Brain pericyte (primary cell): ENCODE measurements around the gene GNAZ.

Experiments used
- DNase-seq: peaks from one replicate; pipeline ENCODE4 v3.0.0-alpha.2; 2012; ENCODE audit warnings: low read depth, low spot score

GNAZ gene

DNA sequence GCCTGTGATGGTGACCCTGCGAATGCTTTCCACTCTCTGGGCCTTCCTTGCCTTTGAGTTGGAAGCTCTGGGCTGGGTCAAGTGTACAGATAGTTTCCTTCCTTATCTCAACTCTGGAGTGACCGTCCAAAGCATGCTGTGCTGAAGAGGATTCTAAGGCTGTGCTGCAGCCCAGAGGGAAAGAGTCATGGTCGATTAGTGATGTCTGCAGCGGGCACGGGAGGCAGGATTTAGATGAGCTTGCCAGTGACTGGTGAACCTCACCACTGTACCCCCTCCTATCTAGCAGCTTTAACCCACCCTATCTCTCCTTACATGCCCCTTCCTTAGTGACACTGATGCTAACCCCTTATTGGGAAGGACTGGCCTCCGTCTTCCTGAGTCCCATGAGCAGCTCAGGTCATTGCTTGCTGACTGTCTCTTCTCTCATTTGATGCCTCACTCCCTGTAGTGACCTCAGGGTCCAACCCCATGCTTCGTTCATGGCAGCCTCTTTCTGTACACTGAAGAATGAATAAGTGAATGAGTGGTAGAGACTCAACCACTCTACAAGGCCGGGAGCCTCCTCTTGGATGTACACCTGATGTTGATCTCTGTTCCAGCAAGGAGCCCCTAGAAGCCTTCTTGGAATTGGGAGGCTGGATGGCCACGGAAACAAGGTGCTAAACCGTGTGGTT lies 6.7 kb downstream of the GNAZ start:
- DNase-seq = no peak

DNA sequence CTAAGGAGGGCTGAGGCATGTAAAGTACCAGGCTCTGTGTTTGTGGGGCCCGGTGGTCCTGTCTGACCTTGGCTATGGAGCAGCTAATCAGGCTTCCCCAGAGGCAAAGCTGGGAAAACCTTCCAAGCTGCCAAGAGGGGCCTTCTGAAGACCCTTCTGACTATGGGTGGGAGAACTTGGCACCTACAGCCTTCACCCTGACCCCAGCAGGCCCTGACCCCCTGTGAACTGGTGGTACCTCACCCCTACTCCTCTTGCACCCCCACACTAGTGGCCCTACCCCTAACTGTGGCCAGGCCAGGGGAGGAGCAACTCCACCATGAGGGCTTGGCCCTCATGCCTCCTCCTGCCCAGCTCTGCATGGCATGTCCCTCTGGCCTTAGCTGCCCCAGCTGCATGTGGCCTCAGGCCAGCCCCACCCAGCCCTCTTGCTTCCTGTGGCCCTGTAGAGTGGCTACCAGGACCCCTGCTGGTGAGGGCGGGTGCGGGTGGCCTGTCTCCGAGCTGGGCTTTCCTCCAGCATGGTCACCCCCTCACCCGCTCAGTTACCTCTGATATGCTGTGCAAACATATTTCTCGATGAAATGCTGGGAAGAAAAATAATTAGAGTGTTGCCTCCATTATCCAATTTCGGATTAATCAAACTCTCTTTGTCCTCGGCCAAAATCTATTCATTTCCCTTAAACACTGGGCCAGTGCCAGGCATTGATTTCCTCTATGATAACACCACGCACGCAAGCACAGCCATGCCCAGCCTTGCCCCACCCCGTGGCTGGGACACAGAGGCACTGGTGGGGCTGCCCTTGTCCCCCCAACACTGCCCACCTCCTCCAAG lies 7.5 kb downstream of the GNAZ start:
- DNase-seq = no peak

DNA sequence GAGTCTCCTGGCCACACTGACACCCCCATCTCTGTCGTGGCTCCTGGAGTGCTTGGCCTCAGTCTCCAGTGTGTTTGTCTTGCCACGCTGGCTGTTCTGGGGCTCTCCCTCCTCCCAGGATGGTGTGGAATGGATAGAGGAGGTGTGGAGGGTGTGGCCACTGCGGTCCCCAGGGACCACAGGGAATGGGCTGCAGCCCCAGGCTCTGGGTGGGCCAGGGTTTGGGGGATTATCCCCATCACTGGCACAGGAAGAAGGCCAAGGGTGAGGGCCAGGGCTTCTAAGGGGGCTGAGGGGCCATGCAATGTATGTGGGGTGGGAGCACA lies 8.1 kb downstream of the GNAZ start:
- DNase-seq = no peak

DNA sequence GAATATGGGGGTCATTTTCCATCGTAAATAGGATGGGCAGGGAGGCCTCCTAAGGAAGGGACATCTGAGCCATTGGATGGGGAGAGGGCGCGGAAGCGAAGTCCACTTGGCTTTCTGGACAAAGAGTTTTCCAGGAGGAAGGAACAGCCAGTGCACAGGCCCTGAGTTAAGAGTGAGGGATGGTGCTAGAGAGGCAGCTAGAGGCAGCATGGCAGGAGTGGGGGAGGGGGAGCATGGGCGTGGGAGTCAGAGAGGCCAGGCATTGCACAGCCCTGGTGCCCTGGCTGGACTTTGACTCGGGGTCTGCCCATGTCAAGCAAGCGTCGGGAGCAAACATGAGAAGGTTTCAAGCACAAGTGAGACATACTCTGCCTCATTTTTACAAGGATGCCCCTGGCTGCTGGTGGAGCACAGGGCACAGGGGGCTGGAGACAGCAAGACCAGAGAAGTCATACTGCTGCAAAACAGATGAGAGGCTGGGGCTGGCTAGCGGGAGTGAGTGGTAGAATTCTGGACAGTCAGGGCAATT lies 9.0 kb downstream of the GNAZ start:
- DNase-seq = no peak

DNA sequence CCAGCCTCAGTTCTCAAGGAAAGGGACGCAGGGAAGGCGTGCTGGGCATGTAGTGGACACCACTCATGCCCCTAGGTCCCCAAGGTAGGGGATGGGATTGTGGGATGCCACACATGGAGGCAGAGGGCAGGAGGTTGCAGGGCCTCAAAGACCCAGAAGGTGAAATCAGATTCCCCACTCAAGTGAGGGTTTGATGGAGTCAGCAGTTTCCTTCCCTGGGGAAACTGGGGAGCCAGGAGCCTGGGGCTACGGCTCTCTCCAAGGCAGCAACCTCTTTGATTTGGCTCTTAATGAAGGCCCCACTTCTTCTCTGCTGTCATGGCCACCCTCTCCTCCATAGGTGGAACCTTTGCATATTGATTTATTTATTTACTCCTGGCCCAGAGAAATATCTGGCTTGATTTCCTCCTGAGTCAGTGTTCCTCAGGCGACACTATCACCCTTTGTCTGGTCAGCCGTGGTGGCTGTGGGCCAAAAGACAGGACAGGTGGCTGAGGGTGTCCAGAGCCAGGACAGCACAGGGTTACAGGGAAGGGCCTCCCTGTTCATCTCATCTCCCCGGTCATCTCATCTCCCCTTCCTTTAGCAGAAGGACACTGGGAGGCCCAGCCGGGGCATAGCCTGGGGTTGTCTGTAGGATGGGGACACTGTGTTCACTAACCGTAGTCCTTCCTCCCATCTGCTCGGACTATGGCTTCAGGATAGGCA lies 9.6 kb downstream of the GNAZ start:
- DNase-seq = no peak

DNA sequence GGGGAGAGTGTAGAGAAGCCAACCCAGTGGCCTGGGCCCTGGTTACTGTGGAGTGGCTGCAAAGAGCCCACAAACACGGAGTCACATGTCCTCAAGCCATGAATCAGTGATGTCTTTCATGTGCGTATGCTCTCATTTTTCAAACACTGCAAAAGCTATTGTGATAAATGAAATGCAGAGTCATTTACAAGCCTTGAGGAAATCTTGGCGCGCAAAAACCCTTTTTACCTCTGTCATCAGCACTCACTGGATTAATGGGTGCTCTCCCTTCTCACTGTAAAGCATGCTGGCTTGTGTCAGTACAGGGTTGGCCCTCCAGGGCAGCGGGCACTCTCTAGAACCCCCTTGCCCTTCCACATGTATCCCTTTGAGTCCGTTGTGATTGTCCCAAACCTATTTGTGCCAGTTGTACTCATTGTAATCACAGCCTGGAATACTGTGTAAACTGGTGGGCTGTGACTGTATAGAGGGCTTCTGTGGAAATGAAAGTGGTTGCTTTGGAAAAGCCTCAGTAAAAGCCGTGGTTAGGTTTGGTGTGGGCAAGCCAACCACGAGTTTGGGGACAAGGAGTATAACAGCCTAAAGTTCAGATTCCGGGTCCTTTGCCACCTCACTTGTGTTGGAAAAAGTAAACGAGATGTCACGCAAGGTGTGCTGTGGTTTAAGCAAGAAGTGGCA lies 10.4 kb downstream of the GNAZ start:
- no peak for DNase-seq

DNA sequence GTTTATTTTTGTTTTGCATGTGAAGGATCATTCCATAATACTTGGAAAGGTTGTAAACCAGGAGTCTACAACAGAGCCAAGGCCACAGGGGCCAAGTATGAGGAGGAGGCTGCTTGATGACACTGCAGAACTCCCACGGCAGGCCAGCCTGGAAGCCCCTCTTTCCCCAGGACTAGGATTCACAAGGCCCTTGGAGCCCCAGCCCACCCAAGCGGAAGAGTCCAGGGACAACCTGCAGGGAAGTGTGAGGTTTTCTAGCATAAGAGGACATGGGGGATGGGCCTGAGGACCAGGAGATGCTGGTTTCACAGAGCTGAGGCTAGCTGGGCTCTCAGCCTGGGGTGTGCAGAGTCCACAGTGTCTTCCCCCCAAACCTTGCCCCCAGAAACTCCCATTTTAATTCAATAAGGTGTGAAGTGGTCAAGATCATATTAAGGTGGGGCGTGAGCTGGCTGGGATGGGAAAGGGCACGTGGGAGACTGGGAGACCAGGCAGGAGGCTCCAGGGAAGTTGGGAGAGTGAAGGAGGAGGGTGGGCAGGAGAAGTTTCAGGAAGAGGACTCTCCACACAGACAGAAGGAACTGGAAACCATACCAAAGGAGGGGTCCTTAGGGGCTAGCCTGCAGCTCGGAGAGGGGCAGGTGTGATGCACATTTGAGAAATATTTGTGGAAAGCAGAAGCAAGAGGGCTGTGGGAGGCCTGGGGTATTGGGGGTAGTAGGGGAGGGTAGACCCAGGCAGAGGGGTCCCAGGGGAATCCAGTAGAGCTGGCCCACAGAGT lies 12.4 kb downstream of the GNAZ start:
- no peak for DNase-seq

DNA sequence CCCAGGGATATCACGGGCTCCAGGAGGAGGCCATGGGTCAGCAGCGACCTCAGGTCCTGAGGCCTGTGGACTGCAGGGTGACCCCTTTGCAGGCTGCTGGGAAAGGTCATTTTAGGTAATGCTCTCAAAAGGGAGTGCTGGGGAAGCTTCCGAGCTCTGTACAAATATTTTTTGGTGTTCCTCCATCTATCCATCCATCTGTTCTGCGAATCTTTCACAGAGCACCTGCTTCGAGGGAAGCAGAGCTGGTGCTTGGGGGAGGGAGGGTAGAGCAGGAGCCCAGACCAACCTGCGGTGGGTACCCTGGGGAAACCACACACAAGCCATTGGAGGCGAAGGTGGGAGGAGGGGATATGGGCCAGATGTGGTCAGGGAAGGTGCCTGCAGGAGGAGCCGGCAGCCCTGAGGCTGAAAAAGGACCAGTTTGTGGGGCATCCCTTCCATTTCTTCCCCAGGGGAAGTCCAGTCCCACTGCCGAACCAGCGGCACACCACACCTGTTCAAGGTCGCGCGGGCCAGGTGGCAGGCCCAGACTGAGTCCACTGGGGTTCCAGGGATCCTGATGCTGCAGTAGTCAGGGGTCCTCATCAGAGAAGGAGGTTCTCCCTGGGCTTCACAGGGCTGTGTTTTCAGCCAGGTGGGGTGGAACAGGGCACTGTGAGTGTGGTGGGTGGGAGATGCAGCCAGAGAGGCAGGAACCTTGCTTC lies 13.1 kb downstream of the GNAZ start:
- no peak for DNase-seq

DNA sequence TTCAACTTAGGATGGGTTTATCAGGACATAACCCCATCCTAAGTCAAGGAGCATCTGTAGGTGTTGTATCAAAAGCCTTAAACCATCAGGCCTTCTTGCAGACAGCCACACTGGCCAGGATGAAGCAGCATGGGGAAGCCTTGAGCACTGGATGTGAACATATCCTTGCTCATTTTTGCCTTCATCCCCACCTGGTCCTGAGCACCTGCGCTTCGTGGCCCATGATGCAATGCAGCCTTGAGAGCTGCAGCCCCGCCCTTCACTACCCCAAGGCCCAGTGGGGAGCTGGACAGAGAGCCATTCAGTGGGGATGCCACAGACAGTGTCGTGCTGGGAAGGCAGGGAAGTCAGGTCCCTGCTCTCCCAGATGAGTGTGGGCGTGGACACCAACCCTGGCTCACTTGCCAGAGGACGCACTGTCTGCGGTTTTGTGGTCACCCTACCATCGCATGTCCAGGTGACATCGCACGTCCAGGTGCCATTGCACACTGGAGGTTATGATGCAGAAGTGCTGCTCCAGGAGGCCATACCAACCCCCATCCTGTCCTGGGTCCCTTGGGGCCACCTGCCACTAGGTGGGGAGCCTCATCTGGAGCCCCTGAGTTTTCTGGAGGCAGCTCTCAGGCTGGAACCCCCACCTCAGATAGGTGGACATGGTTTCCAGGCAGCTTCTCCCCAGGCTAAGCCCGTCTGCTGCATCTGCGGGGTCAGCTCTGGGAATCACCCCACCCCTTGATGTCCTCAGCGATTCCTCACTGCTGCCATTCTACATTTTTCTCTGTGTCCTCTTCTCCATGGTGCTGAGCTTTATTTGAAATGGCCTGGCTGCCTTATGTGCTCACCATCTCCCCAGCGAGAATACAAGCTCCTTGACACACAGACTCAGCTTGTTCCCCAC lies 14.4 kb downstream of the GNAZ start:
- DNase-seq = no peak

DNA sequence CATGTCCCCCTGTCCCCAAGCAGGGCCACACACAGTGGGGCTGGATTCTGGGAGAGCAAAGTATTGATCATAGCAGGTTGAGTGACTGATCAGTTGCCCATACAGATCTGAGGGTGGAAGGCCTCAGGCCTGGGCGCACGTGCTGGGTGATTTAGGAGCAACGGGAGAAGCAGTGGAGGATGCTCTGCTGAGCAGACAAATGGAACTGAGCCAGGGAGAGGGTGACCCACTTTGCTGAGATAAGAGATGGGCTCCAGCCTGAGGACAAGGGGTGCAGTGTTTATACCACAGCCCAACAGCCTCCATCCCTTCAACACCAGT lies 15.0 kb downstream of the GNAZ start:
- DNase-seq = no peak

DNA sequence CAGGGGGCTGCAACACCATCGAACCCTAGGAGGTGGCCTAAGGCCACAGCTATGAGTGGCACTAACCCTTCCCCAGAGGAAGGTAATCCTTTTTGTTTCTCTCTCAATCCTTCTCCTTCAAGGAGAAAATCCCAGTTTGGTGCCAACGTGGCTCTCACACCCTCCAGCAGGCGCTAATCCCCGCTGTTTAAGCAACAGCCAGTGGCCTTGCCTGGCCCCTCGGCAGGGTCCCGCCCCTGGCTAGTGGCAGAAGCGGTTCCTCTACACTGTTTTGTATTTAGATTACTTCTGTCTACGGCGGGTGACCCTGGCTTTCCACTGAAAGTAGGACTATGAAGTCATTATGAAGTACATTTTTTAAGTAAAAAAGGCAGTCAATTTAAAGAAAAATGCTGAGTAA lies 15.5 kb downstream of the GNAZ start:
- no peak for DNase-seq

DNA sequence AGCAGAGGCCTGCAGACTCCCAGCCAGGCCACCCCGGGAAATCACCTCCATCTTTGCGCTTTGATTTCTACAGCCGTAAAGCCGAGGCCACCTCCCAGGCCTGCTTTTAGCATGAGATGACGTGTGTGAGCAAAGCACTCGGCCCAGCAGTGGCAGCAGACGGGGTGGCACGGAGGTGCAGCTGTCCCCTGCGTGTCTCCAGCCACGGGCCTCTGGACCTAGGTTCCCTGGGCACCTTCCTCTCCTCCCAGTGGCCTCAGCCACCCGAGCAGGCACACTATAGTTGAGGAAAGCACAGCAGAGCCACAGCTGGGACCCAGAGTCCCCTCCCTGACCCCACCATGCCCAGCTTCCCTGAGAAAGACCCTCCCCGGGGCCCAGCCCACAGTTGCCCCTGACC lies 15.9 kb downstream of the GNAZ start:
- no peak for DNase-seq

DNA sequence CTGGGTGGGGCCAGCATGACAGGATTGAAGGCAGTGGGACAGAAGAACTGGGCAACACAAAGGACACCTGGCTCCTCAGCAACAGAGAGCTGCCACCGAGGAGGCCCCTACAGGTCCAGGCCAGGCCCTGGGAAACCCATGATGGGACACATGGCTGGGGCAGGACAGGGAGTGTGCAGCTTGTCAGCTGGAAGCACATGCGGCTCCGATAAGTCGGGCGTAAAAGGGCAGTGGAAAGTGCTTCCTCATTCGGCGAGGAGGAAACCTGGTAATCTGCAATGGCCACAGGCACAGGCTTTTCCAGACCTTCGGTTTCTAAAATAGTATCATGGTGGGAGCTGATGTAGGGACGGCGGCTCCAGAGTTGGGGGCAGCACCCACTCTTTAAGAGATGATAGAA lies 16.5 kb downstream of the GNAZ start:
- DNase-seq = no peak

DNA sequence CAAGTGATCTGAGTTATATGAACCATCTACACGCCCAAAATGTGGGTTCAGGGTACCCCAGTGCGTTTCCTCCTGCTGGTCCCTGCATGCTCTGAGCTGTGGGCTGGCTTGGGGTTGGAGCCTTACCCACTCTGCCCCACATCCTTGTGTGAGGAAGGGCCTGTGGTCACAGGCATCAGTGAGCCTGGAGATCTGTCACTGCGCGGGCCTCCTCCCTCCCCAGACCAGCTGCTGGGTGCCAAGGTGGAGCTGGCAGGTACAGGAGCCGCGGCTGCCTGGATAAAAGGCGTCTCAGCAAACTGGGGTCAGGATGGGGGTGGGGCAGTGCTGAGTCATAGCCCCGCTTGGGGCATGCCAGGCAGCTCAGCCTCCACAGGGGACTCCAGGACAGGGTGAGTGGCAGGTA lies 17.9 kb downstream of the GNAZ start:
- DNase-seq = no peak

DNA sequence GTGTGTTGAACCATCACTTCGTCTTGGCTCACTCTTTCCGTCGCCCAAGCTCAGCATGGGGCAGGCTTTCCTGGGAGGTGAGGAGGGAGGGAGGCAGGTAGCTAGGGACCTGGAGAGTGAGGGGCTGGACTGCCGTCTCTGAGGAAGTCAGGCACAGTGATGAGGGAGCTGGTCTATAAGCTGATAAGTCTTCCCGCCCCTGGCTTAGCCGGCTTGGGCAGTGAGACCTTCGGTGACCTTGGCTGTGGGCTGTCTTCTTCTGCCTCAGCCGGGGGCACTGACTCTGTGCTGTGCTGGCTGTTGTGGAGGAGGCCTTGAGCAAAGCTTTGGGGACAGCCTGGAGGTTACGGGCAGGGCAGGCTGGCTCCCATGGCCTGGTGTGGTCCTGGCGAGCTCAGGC lies 18.7 kb downstream of the GNAZ start:
- DNase-seq = no peak

DNA sequence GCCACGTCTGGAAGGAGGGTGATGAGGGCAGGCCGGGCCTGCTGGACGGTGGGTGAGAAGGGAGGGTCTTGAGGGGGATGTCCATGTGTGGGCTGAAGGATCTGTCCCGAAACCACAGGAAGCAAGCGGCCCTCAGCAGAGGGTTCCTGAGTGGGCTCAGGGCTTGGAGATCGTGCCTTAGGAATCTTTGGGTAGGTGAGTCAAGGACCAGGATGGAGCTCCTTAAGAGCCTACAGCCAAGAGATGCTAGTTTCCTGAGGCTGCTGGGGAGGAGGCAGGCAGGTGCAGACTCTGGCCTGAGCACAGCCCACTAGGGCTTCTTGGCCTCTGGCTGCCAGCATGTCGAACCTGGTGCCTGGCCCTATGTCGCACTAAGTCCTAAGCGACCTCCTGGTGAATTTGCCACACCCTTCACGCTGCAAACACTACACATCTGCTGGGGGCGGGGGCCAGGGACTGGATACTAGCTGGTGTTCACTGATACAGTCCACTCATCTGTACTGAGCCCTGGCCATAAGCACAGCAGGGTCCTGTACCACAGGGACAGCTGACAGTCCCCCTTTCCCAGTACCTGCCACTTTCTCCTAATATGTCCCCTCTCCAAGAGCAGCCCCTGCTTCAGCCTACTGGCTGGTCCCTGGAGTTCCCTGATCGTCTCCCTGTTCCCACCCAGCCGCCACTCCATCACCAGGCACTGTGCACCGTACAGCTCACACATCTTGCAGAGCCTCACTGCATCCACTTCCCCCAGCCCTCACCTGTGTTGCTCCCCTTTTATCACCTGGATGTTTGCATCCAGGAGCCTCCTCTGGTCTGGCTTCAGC lies 19.5 kb downstream of the GNAZ start:
- DNase-seq = no peak

DNA sequence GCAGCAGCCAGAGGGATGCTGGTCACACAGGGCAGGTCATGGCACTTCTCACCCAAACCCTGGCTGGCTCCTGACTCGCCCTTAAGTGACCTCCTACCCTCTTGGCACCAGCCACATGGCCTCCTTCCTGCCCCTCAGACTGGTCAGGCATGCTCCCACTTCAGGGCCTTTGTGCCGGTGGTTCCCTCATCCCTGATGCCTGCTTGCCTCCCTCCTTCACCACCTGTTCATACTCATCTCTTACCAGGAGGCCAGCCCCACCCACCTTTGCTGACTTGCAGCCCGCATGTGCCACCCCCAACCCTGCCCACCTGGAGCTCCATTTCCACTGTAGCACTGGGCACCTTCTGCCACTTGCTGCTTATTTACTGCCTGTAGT lies 20.1 kb downstream of the GNAZ start:
- DNase-seq = no peak

DNA sequence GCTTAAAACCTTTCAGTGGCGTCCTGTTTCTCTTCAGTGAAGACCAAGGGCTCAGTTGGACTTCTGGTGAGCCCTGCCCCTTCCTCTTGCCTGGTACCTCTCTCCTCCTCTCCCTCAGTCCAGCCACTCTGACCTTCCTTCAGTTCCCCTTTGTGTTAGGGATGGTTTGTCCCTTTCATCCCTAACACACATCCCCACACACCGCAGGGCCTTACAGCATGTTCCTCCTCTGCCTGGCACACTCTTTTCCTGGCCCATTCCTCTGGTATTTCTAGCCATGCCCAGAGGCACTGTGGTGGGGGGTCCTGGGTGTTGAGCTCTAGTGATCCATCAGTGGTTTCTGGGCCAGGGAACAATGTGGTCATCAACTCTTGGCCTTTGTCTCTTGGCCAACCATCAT lies 21.4 kb downstream of the GNAZ start:
- no peak for DNase-seq
